Measurements from ENCODE around the gene NFIB. TPM values are rescaled to one million over a fixed set of nuclear protein-coding genes. Genes with fewer than 3 reads are reported as not detected.

NFIB gene
- total and polyA plus RNA-seq, 2 donors (not counting 3 experiments of a cell fraction or from before 2014, with no cell fraction given) = 26.4 to 174 TPM

GRCh38 chr9:14311956-14312685 lies 1.8 kb downstream of the NFIB start:
- peak overlapping the region; percentile 86 for H3K27ac ChIP-seq (ENCODE audit: insufficient read depth, low read depth, low read length)

GRCh38 chr9:14311171-14311949 lies 2.6 kb downstream of the NFIB start:
- peak; percentile 38 for DNase-seq (ENCODE audit: low read depth, low spot score)
- no peak for FAIRE-seq
- peak; percentile 10 for TF ChIP-seq FOS (IDR thresholded peaks at IDR 0.05; ENCODE audit: borderline replicate concordance, insufficient read depth, low read length)
- TF ChIP-seq POLR2A (IDR thresholded peaks at IDR 0.05; ENCODE audit: low read depth, low read length) = no peak
- ChIA-PET CTCF (interaction anchor here (1.0 to 2.7 kb wide), 14 partner anchors 11 to 864 kb away, joined by 3 to 16 read pairs (median 4); no protein-coding TSS in a partner anchor), POLR2A (interaction anchor here (1.1 to 1.4 kb wide), 2 partner anchors 40 to 90 kb away, joined by 3 read pairs; no protein-coding TSS in a partner anchor)
- Histone ChIP-seq H3K4me2 (ENCODE audit: insufficient read depth, low read length) (peak overlapping the region; percentile 98), H4K20me1 (replicated peaks; ENCODE audit: control insufficient read depth, extremely low read depth, insufficient read depth, low read length) (peaks cover 15% of the 10 kb centered on the region), H3K9ac (replicated peaks; ENCODE audit: extremely low read depth, insufficient read depth, low read length) (peak overlapping the region; percentile 98), H3K79me2 (ENCODE audit: control insufficient read depth, insufficient read depth, low read length) (peaks cover 76% of the 10 kb centered on the region), H3K27me3 (ENCODE audit: control insufficient read depth in 2 of 2, insufficient read depth in 2 of 2, low read length in 2 of 2) (no peaks in the 10 kb centered on the region), H3K4me3 (replicated peaks in 1 of 3; ENCODE audit: insufficient read depth in 1 of 3, low read depth in 1 of 3, low read length in 3 of 3) (peak overlapping the region; percentile 61 to 99 (median 80)), H3K9me3 (replicated peaks; ENCODE audit: control insufficient read depth, insufficient read depth, low read length) (no peaks in the 10 kb centered on the region), H3K9me1 (replicated peaks; ENCODE audit: control insufficient read depth, extremely low read depth, insufficient read depth, low read length) (no peaks in the 10 kb centered on the region), H2AFZ (ENCODE audit: low read depth, low read length) (no peak overlapping the region), H3K4me1 (ENCODE audit: control insufficient read depth, extremely low read depth, insufficient read depth, low read length) (peaks cover 32% of the 10 kb centered on the region), H3K36me3 (ENCODE audit: control insufficient read depth in 2 of 2, extremely low read depth in 1 of 2, insufficient read depth in 2 of 2, low read length in 2 of 2) (peaks cover 7 to 9% of the 10 kb centered on the region in 2 experiments), H3K27ac (ENCODE audit: insufficient read depth, low read depth, low read length) (peak overlapping the region; percentile 86)
- intact Hi-C loops (cut with micrococcal nuclease) (loop anchor here (10.0 kb wide), 1 partner anchor 747 kb away; no protein-coding TSS in a partner anchor), dilution Hi-C loops (cut with MboI; ENCODE audit: extremely low pct_ligation_motif_present, low sequenced_read_pairs) (no loop called here)
- BruUV-seq (replicated peaks) = no TSS peak

More at GRCh38 chr9:14311956-14312685, 1.8 kb downstream of the NFIB start:
- Histone ChIP-seq H3K9ac (replicated peaks; ENCODE audit: extremely low read depth, insufficient read depth, low read length) (peak overlapping the region; percentile 98), H3K9me1 (replicated peaks; ENCODE audit: control insufficient read depth, extremely low read depth, insufficient read depth, low read length) (no peaks in the 10 kb centered on the region), H3K4me3 (replicated peaks in 1 of 3; ENCODE audit: insufficient read depth in 1 of 3, low read depth in 1 of 3, low read length in 3 of 3) (peak overlapping the region; percentile 61 to 99 (median 80)), H3K36me3 (ENCODE audit: control insufficient read depth in 2 of 2, extremely low read depth in 1 of 2, insufficient read depth in 2 of 2, low read length in 2 of 2) (peaks cover 1 to 2% of the 10 kb centered on the region in 2 experiments), H3K27me3 (ENCODE audit: control insufficient read depth in 2 of 2, insufficient read depth in 2 of 2, low read length in 2 of 2) (no peaks in the 10 kb centered on the region), H3K4me1 (ENCODE audit: control insufficient read depth, extremely low read depth, insufficient read depth, low read length) (peaks cover 40% of the 10 kb centered on the region), H3K79me2 (ENCODE audit: control insufficient read depth, insufficient read depth, low read length) (peaks cover 69% of the 10 kb centered on the region), H3K4me2 (ENCODE audit: insufficient read depth, low read length) (peak overlapping the region; percentile 98), H3K9me3 (replicated peaks; ENCODE audit: control insufficient read depth, insufficient read depth, low read length) (no peaks in the 10 kb centered on the region), H4K20me1 (replicated peaks; ENCODE audit: control insufficient read depth, extremely low read depth, insufficient read depth, low read length) (peaks cover 15% of the 10 kb centered on the region), H2AFZ (ENCODE audit: low read depth, low read length) (no peak overlapping the region)
- dilution Hi-C loops (cut with MboI; ENCODE audit: extremely low pct_ligation_motif_present, low sequenced_read_pairs) (no loop called here), intact Hi-C loops (cut with micrococcal nuclease) (loop anchor here (2.0 to 10.0 kb wide), 5 partner anchors 97 to 885 kb away; no protein-coding TSS in a partner anchor)
- BruUV-seq (replicated peaks) = no TSS peak
- TF ChIP-seq POLR2A (IDR thresholded peaks at IDR 0.05; ENCODE audit: low read depth, low read length) (no peak), GATA2 (IDR thresholded peaks at IDR 0.05; ENCODE audit: insufficient read depth, insufficient read length, low read depth, low read length) (peak; percentile 89), FOS (IDR thresholded peaks at IDR 0.05; ENCODE audit: borderline replicate concordance, insufficient read depth, low read length) (peak; percentile 27)
- POLR2A ChIA-PET = interaction anchor here (1.1 to 1.4 kb wide), 2 partner anchors 39 to 91 kb away, joined by 3 read pairs; no protein-coding TSS in a partner anchor
- FAIRE-seq (peak; percentile 79), DNase-seq (ENCODE audit: low read depth, low spot score) (peak; percentile 73)
- CTCF ChIA-PET = interaction anchor here (1.0 to 2.7 kb wide), 14 partner anchors 10 to 865 kb away, joined by 3 to 16 read pairs (median 4); no protein-coding TSS in a partner anchor

Data from endothelial cell of umbilical vein (primary cell).